DLD1 (cell line): ENCODE data around the gene ARID3A.
"Not testable (repeated sequence)": the region's sequence is repeated elsewhere in the genome, so short reads cannot be mapped to it uniquely, and the experiment has no call there.

Experiments used
- in situ Hi-C: cut with HindIII; loops from 2 replicates; pipeline ENCODE4 v1.10.0; 2017; ENCODE audit warnings: low sequenced_read_pairs

ARID3A gene

GRCh38 chr19:945401-946252, 19.8 kb downstream of the ARID3A start:
- in situ Hi-C loops = no loop called here

GRCh38 chr19:947090-947706, 21.4 kb downstream of the ARID3A start:
- in situ Hi-C loops = no loop called here

- in situ Hi-C loops = no loop called here
Observed at GRCh38 chr19:947707-948539, 22.1 kb downstream of the ARID3A start.

- in situ Hi-C loops = no loop called here
Observed at GRCh38 chr19:948842-949496, 23.1 kb downstream of the ARID3A start.

- in situ Hi-C loops = no loop called here
Observed at GRCh38 chr19:950352-951066, 24.7 kb downstream of the ARID3A start.

GRCh38 chr19:952049-952679, 26.3 kb downstream of the ARID3A start:
- in situ Hi-C loops = no loop called here

GRCh38 chr19:952680-953444, 27.0 kb downstream of the ARID3A start:
- in situ Hi-C loops = no loop called here

GRCh38 chr19:953445-954271, 27.8 kb downstream of the ARID3A start:
- in situ Hi-C loops = no loop called here

- in situ Hi-C loops = no loop called here
Observed at GRCh38 chr19:954272-954671, 28.4 kb downstream of the ARID3A start.

GRCh38 chr19:954672-955494, 29.0 kb downstream of the ARID3A start:
- in situ Hi-C loops = no loop called here

- in situ Hi-C loops = no loop called here
Observed at GRCh38 chr19:955803-956765, 30.2 kb downstream of the ARID3A start.

GRCh38 chr19:956766-957440, 31.1 kb downstream of the ARID3A start:
- in situ Hi-C loops = no loop called here

- in situ Hi-C loops = not testable (repeated sequence)
Observed at GRCh38 chr19:957578-957977, 31.7 kb downstream of the ARID3A start.

GRCh38 chr19:958967-959855, 33.4 kb downstream of the ARID3A start:
- in situ Hi-C loops = no loop called here

- in situ Hi-C loops = no loop called here
Observed at GRCh38 chr19:960020-960419, 34.2 kb downstream of the ARID3A start.
